A172 (cell line): ENCODE data around the gene AP4S1. TPM values are rescaled to one million over a fixed set of nuclear protein-coding genes. Genes with fewer than 3 reads are reported as not detected.

Experiments used
- DNase-seq: peaks from one replicate; pipeline ENCODE4 v3.0.0-alpha.2; 2015; ENCODE audit warnings: low spot score
- total RNA-seq: library from RNA; depleted of rRNA; stranded (reverse); fragments of >200 nt; shearing (Covaris generic); gene quantifications from 2 replicates; pipeline ENCODE4 v1.2.3, GENCODE V29; 2014

Gene AP4S1
- total RNA-seq, 1 experiment from 2014 or later: 9.1 TPM

DNA sequence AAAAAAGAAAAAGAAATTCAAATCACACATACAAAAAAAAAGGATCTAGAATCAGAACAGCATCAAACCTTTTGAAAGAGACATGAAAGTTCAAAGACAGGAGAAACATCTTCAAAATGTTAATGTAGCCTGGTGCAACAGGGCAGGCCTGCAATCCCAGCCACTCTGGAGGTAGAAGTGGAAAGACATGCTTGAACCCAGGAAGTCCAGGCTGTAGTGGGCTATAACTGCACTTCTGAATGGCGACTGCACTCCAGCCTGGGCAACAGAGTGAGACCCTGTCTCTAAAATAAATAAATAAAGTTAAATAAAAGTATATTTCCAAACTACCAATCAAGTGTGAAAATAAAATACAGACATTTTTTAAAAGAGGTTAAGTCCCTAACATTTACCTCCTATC, 18.7 kb upstream of the AP4S1 start:
- no peak for DNase-seq

- DNase-seq: no peak
Measured at GRCh38 chr14:31009836-31010574, 15.4 kb upstream of the AP4S1 start.

DNA sequence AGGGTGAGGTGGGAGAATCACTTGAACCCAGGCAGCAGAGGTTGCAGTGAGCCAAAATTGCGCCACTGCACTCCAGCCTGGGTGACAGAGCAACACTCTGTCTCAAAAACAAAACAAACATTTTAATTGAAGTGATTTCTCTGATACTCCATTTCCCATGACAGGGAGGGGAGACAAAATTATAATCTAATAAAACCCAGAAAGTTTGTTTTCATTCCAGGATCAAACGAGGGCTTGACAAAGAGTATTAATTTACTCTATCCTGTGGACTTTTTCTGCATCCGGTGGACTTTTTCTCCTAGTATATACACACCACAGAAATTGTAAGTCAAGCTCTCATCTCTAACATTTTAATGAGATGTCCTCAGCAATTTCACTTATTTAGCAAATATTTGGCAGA, 14.5 kb upstream of the AP4S1 start:
- no peak for DNase-seq

- no peak for DNase-seq
Measured at GRCh38 chr14:31013841-31014240, 11.6 kb upstream of the AP4S1 start.

DNA sequence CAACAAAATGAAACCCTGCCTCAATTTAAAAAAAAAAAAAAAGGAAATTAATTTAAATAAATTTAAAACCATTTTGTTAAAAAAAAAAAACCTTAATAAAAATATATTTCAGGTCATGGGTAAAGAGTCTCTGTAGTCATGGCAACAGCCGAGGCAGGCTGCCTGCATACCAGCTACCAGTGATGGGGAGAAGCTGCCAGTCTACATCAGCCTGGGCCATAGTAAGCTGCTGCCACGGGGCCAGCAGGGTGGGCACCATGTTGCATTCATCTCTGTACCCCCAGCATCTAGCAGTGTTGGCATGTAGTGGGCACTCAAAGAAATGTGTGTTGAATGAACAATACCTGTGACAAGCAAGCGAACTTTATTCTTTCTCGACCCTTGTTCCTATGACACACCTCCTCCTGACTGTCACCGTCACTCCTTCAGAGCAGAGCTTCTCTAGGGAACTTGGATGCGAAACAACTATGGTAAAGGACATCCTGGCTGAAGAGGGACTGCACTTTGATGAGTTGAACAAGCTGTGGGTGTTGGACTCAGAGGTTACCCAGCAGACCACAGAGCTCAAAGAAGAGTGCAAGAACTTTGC, 7.3 kb upstream of the AP4S1 start:
- no peak for DNase-seq

GRCh38 chr14:31020834-31021575, 4.4 kb upstream of the AP4S1 start:
- no peak for DNase-seq

GRCh38 chr14:31021576-31021949, 3.9 kb upstream of the AP4S1 start:
- DNase-seq: no peak

DNA sequence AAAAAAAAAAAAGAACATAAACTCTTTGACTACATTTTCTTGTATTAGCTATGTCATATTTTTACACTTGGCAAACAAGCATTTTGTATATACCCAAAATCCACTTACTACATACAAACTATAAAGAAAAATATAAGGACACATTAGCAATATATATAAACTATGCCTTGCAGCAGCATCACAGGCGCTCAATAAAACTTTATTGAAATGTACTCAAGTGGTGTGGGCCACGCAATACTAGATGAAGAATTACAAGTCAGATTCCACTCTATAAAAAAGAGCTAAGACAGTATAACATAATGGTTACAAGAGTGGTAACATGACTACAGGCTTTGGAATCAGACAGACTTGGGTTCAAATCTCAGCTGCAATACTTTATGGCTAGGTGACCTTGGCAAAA, 3.1 kb upstream of the AP4S1 start:
- no peak for DNase-seq

DNA sequence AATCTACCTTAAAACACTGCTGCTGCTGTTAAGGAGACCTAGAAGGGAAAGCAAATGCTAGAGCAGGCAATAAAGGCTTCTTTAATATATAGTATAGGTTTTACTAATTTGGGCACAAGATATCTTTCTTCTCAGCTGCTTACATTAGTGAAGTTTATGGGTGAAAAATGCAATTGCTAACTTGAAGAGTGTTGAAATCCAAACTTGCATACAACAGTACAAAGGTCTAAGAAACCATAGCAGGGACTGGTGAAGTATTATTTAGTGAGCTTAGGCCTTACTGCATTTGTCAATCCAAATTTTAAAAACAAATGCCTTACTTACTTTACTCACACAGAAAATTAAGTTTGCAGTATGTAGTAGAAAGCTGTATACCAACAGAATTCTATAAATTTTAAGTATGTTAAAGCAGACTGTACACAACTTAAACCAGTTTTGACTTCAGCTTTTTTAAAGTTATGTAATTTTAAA, 1.4 kb upstream of the AP4S1 start:
- DNase-seq: no peak

DNA sequence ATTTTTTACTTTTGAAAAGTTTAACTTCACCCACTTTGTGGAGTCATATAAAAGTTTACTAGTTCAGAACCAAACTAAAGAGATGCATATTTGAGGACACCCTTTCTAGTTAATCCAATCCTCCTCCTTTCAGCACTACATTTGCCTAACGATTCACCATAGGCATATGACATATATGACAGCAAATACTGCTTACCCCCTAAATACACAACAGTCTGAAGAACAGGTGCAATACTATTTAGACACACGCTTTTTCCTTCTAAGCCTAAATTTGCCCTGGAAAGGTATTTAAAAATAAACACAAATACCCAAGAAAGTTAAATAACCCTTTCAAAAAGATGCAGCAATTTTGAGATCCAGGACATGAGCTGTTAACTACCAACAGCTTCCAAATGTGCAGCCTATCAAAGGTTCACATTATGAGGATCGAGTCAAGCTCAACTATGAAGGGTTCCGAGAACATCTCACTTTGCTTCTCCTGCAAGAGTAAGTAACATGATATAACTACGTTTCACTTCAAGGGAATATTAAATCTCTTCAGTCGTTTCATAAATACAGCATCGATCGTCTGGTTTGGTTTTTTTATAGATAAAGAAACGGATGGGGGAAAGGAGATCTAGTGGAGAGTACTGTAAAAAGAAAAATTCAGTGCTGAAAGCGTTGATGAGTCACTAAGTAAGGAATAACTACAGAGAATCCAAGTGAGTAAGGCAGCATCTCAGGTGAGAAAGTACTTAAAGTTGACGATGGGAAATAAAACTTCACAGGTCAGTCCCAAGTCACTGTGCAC, 677 bp upstream of the AP4S1 start:
- no peak for DNase-seq

DNA sequence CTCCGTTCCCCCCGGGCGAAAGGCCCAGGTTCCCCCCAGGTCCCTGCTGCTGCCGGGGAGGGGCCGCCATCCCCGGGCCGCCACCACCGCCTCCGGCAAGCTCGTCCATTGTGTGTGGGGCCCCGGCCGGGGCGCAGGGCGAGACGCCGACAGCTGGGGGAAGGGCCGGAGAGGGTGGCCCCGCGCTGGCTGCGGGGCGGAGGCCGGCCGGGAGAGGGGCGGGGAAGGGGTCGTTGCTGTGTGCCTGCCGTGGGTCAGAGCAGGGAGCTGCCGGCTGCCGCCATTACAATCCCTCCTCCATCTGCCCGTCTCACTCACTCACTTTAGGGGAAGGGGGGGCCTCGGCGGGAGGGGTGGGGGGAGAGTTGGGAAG, 614 bp downstream of the AP4S1 start, which contains the start of gene STRN3:
STRN3 (minus strand) TSS at position 303 of the 373 bp plus-strand sequence; CDS start at position 109, 194 bp downstream.
- no peak for DNase-seq

DNA sequence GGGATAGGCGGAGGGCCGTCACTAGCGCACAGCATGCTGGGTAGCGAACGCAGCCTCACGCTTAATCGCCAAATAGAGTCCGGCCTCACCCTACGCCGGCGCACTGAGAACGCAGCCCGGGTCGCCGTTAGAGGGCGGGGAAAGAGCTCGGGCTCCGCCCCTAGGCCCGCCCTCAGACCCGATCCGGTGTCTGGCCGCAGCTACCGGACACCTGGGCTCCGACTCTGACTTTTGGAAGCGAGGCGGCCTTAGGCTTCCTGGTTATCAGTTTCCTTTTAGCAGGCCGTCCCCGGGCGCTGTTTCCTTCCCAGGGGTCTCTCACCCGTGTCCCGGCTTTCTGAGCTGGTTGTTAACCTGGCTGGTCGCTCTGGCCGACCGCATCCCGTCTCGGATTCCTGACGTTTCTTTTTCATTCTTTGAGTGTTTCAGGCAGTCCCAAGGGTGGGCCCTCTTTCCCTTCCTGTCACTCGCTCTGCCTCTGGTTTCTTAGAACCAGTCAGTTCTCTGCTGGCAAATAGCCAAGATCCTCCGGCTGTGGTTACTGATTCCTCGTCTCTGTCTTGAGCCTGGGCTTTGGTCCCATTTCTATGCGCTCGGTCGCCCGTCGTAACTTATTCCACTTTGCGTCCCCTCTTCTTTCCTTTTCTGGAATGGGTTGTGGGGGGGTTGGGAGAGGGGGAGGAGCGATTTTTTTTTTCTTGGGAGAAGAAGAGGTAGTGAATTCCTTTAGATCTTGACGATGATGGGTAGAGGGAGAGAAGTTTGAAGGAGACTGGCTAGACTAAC, 1.2 kb downstream of the AP4S1 start:
- DNase-seq: peak; percentile 87

- DNase-seq: no peak
Measured at GRCh38 chr14:31027847-31028246, 2.4 kb downstream of the AP4S1 start.

- no peak for DNase-seq
Measured at GRCh38 chr14:31029016-31029970, 3.8 kb downstream of the AP4S1 start.

- DNase-seq: no peak
Measured at GRCh38 chr14:31030469-31030868, 5.0 kb downstream of the AP4S1 start.

DNA sequence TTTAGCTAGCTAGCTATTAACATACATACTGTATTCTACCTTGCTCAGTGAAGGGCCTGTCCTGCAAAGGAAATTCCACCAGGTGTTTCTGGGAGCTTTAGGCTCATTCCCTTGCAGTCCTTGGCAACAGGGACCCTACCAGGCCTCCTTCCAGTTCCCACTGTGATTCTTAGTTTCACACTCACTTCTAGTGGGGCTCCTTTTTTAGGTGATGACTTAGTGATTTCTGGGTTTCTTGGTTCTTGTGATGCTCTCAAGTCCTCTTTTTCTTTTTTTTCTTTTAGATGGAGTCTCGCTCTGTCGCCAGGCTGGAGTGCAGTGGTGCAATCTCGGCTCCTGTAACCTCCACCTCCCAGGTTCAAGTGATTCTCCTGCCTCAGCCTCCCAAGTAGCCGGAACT, 11.1 kb downstream of the AP4S1 start:
- no peak for DNase-seq

GRCh38 chr14:31037709-31038221, 12.3 kb downstream of the AP4S1 start:
- DNase-seq: no peak

DNA sequence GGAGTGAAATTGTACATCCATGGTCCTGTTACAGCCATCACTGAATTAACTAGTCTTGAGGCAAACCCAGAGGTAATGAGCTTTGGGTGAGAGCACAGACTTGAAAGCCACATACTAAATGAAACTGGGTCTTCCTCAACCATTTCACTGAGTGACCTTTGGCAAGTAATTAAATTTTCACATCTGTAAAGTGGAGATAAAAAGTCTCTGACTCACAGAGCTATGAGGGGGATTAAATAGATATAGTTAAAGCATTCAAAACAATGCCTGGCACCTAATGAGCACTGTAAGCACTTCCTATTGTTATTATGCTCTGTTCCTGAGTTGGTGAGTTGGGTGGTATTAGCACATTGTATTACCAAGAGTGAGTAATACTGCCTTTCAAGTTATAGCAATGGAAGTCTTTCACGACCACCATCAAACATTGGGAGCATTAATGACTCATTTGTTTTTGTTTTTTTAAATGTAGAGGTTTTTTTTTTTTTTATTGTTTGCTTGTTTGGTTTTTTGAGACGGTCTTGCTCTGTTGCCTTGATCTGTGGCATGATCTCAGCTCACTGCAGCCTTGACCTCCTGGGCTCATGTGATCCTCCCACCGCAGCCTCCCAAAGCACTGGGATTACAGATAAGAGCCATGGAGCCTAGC, 13.2 kb downstream of the AP4S1 start:
- DNase-seq: peak; percentile 32

GRCh38 chr14:31042300-31042699, 16.9 kb downstream of the AP4S1 start:
- no peak for DNase-seq
